Tibial artery (tissue), 4 donors: ENCODE measurements around the gene COL24A1.
"Not testable (repeated sequence)": the region's sequence is repeated elsewhere in the genome, so short reads cannot be mapped to it uniquely, and the experiment has no call there.

Experiments
- DNase-seq, 2 donors: peaks; one replicate each; pipeline ENCODE4 v3.0.0-alpha.2; 2019
- H3K27ac ChIP-seq, 2 donors: fragments of 200-600 bp; sonication (generic) in 1 of 2; 1 replicate in 1 of 2; 2 replicates in 1 of 2; pipeline ENCODE4 v1.5.1; 2018 to 2019; ENCODE audit warnings: mild to moderate bottlenecking in 1 of 2
- H3K27me3 ChIP-seq, 2 donors: fragments of 200-600 bp; sonication (generic) in 1 of 2; one replicate each; pipeline versions ENCODE4 v1.5.1 to v1.6.0; 2016 to 2019
- H3K36me3 ChIP-seq, 3 donors: fragments of 200-600 bp; sonication (generic) in 2 of 3; one replicate each; pipeline ENCODE4 v1.5.1; 2016 to 2019; ENCODE audit warnings: mild to moderate bottlenecking in 2 of 3
- H3K4me1 ChIP-seq, 4 donors: fragments of 200-600 bp; sonication (generic) in 2 of 4; 1 replicate in 3 of 4; 2 replicates in 1 of 4; pipeline ENCODE4 v1.5.1; 2016 to 2019
- H3K4me3 ChIP-seq, 2 donors: fragments of 200-600 bp; sonication (generic) in 1 of 2; 1 replicate in 1 of 2; 2 replicates in 1 of 2; pipeline ENCODE4 v1.5.1; 2018 to 2019; ENCODE audit warnings: mild to moderate bottlenecking in 2 of 2
- H3K9me3 ChIP-seq, 3 donors: fragments of 200-600 bp; sonication (generic) in 1 of 3; one replicate each; pipeline ENCODE4 v1.5.1; 2016 to 2019
- intact Hi-C: fragments of 100-400 bp; cut with DNase I; formaldehyde crosslinking; loops from one replicate; pipeline ENCODE4 v1.15.0; 2023; ENCODE audit warnings: low total_unique reads
- TF ChIP-seq, protein P1 (sequence below), 2 experiments: fragments of 200-600 bp in 1 of 2; fragments of 450-650 bp in 1 of 2; IDR thresholded peaks; one replicate each; pipeline ENCODE4 v1.5.1; 2017 to 2019; ENCODE audit warnings: antibody characterized with exemption in 2 of 2, mild to moderate bottlenecking in 1 of 2, moderate library complexity in 1 of 2

COL24A1 gene

DNA sequence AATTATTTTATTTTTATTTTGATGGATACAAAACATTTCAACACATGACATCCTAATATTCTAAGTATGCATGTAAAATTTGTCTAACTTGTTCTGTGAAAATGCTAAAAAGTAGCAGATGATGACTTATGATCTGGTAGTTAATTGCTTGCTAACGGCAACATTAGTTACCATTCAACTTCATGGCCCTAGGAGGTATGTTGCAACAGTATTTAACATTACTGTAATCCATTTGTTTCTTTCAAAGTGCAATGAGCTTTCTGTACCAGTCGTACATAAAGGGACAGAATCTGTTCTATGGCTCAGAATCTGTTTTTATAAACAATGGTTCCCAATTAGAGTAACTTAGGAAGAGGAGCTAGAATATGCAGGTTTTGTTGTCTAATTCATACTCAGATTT, 356.8 kb downstream of the COL24A1 start:
- Histone ChIP-seq H3K4me3 (no peak overlapping the region), H3K4me1 (peaks cover 0 to 22% (median 3%) of the 10 kb centered on the region in 4 donors), H3K27ac (peak overlapping the region in 1 of 2 donors; percentile 6), H3K27me3 (no peaks in the 10 kb centered on the region), H3K36me3 (no peaks in the 10 kb centered on the region), H3K9me3 (no peaks in the 10 kb centered on the region)
- TF ChIP-seq, protein P1, sequence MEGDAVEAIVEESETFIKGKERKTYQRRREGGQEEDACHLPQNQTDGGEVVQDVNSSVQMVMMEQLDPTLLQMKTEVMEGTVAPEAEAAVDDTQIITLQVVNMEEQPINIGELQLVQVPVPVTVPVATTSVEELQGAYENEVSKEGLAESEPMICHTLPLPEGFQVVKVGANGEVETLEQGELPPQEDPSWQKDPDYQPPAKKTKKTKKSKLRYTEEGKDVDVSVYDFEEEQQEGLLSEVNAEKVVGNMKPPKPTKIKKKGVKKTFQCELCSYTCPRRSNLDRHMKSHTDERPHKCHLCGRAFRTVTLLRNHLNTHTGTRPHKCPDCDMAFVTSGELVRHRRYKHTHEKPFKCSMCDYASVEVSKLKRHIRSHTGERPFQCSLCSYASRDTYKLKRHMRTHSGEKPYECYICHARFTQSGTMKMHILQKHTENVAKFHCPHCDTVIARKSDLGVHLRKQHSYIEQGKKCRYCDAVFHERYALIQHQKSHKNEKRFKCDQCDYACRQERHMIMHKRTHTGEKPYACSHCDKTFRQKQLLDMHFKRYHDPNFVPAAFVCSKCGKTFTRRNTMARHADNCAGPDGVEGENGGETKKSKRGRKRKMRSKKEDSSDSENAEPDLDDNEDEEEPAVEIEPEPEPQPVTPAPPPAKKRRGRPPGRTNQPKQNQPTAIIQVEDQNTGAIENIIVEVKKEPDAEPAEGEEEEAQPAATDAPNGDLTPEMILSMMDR (IDR thresholded peaks at IDR 0.05): no peak
- no peak for DNase-seq
- intact Hi-C loops: no loop called here

DNA sequence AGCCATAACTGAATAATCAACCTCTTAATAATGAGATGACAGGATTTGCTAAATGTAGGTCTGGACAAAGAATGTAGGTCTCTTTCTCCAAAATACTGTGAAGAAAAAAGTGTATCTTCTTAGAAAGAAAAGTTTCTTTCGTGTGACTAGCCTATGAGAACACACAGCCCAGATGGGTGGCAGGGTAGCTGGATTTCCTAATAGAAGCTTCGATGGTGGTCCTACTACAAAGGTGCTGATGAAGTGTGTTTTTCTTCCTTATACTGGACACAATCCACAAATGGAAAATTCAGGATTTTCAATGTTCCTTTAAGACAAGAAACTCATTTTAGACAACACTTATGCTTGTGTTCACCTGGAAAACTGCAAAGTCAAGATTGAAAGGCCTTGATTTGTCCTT, 358.2 kb downstream of the COL24A1 start:
- Histone ChIP-seq H3K36me3 (no peaks in the 10 kb centered on the region), H3K4me3 (no peak overlapping the region), H3K4me1 (peaks cover 0 to 22% (median 3%) of the 10 kb centered on the region in 4 donors), H3K9me3 (no peaks in the 10 kb centered on the region), H3K27me3 (no peaks in the 10 kb centered on the region), H3K27ac (peak overlapping the region; percentile 13 to 25)
- DNase-seq: no peak
- intact Hi-C loops: no loop called here
- TF ChIP-seq, protein P1 (IDR thresholded peaks at IDR 0.05): no peak

DNA sequence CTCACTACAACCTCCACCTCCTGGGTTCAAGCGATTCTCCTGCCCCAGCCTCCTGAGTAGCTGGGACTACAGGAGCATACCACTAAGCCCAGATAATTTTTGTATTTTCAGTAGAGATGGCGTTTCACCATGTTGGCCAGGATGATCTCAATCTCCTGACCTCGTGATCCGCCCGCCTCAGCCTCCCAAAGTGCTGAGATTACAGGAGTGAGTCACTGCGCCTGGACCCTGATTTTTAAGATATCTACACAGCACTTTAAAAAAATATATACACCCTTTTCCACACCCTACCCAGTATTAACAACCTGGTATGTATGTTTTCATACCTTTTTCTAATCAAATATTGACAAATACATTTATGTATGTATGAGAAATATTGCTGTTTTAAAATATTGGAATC, 379.6 kb downstream of the COL24A1 start:
- H3K27ac ChIP-seq, H3K9me3 ChIP-seq, H3K4me1 ChIP-seq, intact Hi-C loops, H3K36me3 ChIP-seq, DNase-seq, H3K4me3 ChIP-seq, H3K27me3 ChIP-seq: not testable (repeated sequence)

DNA sequence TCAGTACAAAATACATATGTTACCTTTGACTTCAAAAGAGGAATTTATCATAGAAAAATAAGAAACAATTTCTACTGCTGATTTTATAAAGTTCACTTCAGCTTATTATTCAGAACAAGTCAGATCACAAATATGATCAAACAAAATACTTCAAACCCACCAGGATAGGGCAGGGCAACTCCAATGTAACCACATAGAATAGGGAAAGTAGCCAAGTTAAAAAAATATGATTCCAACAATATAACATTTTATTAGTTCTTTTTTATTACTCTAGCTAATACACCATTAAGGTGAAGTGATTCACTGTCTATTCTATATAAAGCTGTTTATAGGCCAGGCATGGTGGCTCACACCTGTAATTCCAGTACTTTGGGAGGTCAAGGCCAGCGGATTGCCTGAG, 393.8 kb downstream of the COL24A1 start:
- H3K27ac ChIP-seq: no peak overlapping the region
- no peaks in the 10 kb centered on the region for H3K36me3 ChIP-seq
- intact Hi-C loops: no loop called here
- DNase-seq: no peak
- TF ChIP-seq, protein P1 (IDR thresholded peaks at IDR 0.05): no peak
- no peaks in the 10 kb centered on the region for H3K27me3 ChIP-seq
- H3K4me1 ChIP-seq: no peaks in the 10 kb centered on the region
- no peak overlapping the region for H3K4me3 ChIP-seq
- no peaks in the 10 kb centered on the region for H3K9me3 ChIP-seq

DNA sequence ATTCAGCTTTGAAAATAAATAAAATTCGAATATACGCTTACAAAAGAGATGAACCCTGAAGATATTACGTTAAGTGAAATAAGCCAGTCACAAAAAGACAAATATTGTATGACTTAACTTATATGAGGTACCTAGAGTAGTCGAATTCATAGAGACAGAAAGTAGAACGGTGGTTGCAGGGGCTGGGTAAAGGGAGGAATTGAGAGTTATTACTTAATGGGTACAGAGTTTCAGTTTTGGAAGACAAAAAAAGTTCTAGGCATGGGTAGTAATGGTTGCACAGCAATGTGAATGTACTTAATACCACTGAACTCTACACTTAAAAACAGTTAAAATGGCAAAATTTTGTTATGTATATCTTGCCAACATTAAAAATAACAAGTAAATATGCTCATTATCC, 399.7 kb downstream of the COL24A1 start:
- no peak overlapping the region for H3K4me3 ChIP-seq
- intact Hi-C loops: no loop called here
- H3K27ac ChIP-seq: no peak overlapping the region
- TF ChIP-seq, protein P1 (IDR thresholded peaks at IDR 0.05): no peak
- no peaks in the 10 kb centered on the region for H3K27me3 ChIP-seq
- H3K9me3 ChIP-seq: no peaks in the 10 kb centered on the region
- no peaks in the 10 kb centered on the region for H3K36me3 ChIP-seq
- DNase-seq: no peak
- H3K4me1 ChIP-seq: no peaks in the 10 kb centered on the region

DNA sequence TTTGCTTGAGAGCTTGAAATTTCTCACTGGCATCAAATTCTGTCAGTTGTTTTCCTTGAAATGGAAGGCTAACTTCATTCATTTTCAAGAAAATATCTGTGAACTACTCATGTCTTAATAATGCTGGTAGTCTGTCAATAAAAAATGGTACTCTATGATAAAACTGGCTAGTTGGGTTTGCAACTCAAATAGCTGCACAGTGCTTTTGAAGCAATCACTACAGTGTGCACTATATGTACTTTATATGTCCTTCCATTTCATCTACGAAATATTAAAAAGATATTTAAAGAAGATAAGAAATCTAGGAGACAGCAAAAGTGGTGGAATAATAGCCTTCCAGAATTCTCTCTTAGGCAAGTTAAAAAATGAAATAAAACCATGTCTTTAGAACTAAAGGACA, 408.5 kb downstream of the COL24A1 start:
- intact Hi-C loops: no loop called here
- no peak for DNase-seq
- Histone ChIP-seq H3K27me3 (no peaks in the 10 kb centered on the region), H3K27ac (no peak overlapping the region), H3K4me1 (no peaks in the 10 kb centered on the region), H3K36me3 (no peaks in the 10 kb centered on the region), H3K9me3 (no peaks in the 10 kb centered on the region), H3K4me3 (no peak overlapping the region)
- TF ChIP-seq, protein P1 (IDR thresholded peaks at IDR 0.05): no peak
